GM04503 (cell line): ENCODE measurements around the gene ACSM2A.
"Not testable (repeated sequence)": the region's sequence is repeated elsewhere in the genome, so short reads cannot be mapped to it uniquely, and the experiment has no call there.

Experiments used
- DNase-seq: peaks from one replicate; pipeline ENCODE4 v3.0.0-alpha.2; 2012; ENCODE audit warnings: low read depth

Gene ACSM2A

DNA sequence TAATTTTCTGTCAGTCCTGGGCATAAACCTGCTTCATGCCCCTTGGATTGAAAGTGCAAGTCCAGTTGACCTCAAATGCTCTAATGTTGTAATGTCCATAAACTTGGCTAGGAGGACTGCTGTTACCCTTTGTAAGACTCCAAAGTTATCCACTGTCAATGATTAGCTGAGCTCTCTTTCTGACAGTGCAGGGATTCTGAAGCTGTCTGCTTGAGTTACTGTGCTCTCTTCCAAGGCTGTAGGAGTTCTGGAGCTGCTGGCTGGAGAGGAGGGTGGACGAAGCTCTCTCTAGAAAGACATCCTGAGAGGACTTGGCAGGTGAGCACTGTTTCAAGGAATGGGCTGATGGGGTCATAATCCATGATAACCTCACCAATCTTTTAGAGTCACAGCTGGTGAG is at the start of gene ACSM2A:
ACSM2A (plus strand) TSS at position 158 of the 400 bp plus-strand sequence. CDS start 8,594 bp downstream, outside the sequence.
- not testable (repeated sequence) for DNase-seq

- DNase-seq: no peak
Observed at GRCh38 chr16:20402651-20403050, 48.7 kb upstream of the ACSM2A start.

GRCh38 chr16:20404637-20405036 is 46.7 kb upstream of the ACSM2A start, which contains the start of gene PDILT:
Gene PDILT (minus strand): TSS chr16:20404737. CDS start chr16:20399300, 5,437 bp downstream.
- DNase-seq: no peak

DNA sequence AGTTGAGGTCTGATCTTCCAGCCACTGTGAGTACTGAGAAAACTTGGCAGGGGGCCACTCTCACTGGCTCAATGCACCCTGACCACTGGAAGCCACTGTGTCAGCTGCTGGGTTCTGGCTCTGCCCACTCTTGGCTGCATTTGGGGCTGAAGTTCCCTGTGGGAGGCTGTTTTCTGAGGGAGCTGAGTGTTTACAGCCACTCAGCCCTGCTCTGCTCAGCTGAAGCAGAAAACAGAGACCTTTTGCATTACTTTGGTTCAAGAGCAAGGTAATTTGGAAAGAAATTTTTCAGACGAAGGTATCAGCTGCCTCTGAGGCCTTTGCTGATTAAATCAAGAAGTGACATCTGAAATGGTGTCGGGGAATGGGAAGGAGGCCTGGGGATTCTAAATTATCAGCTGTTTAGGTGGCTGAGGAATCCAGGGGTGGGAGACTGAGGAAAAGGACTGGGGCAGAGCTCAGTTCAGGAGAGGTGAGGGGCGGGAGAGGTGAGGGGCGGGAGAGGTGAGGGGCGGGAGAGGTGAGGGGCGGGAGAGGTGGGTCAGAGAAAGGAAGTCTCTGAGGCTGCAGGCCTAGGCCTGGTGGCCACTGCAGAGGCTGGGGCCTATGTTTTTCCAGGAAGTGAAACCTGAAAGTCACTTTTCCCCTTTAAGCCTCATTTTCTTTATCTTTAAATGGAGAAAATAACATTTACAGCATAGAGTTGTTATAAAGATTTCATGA is 41.8 kb upstream of the ACSM2A start, which contains the start of gene ACSM5:
ACSM5 (plus strand) TSS at position 137 of the 723 bp plus-strand sequence. CDS start 1,951 bp downstream, outside the sequence.
- DNase-seq: no peak

- no peak for DNase-seq
Observed at GRCh38 chr16:20410121-20410723, 41.1 kb upstream of the ACSM2A start.

DNA sequence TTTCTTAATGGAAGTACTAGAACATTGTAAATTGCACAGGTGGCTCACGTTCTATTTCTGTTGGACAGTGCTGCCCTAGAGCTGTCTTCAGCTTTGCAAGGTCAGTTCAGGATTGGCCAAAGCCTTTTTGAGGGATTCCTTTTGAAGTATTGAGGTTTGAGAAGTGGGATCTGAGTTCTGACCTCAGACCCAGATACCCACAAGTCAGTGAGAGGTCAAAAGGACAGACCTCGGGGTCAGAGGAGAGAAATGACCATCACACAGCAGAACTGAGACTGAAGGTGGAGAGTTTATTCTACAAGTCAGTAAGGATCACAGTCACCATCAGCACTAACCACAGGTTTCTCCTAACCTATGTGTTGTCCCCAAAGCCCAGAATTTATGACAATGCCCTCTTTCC is 40.3 kb upstream of the ACSM2A start:
- DNase-seq: no peak

- DNase-seq: no peak
Observed at GRCh38 chr16:20415541-20415940, 35.8 kb upstream of the ACSM2A start.

- DNase-seq: not testable (repeated sequence)
Observed at GRCh38 chr16:20419093-20419492, 32.2 kb upstream of the ACSM2A start.

DNA sequence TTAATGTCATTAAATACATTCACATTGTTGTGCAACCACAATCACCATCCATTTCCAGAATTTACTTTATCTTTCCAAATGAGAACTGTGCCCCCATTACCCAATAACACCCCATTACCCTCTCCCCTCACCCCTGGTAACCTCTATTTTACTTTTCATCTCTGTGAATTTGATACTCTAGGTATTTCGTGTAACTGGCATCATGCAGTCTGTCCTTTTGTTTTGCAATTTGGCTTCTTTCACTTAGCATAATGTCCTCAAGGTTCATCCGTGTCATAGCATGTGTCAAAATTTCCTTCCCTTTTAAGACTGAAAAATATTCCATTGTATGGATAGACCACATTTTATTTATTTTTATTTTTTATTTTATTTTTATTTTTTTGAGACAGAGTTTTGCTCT is 29.6 kb upstream of the ACSM2A start:
- DNase-seq: not testable (repeated sequence)

DNA sequence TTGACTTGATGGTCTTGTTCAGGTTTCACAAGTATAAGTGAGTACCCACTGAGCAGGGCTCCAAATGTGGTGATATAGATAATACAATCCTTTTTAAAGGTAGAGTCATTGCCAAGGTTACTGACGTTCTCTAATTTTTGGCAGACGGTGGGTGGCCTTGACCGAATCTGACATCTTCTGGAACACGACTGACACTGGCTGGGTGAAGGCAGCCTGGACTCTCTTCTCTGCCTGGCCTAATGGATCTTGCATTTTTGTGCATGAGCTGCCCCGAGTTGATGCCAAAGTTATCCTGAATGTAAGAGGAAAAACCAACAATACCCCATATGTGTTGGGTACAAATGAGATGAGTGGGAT is 27.6 kb upstream of the ACSM2A start:
- DNase-seq: not testable (repeated sequence)

DNA sequence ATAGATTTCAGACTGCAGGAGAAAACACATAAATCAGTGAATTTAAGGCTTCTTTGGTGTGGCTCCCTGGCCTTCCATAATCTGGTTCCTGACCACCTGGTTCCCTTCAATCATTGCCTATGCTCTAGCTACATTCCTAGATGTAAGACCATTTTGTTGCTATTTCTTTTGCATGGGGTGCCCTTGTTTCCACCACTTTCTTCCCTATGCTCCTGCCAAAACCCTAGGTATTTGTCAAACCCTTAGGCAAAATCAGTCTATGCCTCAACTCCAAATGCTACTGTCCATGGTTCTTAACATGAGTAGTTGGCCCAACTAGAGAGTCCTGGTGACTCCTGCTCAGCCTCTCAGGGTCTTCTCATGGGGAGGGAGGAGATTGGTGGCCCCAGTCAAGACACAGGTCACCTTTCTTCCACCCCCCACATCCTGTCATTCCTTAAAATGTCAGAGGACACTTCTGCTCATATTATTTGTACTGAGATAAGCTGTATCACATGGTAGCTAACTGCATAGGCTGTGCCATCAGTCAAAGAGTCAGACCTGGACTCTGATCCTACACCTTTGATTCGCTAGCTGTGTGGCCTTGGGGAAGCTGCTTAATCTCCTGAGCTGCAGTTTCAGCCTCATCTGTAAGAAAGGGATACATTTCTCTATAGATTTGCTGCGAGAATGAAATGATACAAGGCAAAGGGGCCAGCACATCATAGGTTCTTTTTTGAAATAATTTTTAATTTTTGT is 27.0 kb upstream of the ACSM2A start:
- DNase-seq: no peak

GRCh38 chr16:20427401-20427797 is 23.9 kb upstream of the ACSM2A start:
- DNase-seq: not testable (repeated sequence)

DNA sequence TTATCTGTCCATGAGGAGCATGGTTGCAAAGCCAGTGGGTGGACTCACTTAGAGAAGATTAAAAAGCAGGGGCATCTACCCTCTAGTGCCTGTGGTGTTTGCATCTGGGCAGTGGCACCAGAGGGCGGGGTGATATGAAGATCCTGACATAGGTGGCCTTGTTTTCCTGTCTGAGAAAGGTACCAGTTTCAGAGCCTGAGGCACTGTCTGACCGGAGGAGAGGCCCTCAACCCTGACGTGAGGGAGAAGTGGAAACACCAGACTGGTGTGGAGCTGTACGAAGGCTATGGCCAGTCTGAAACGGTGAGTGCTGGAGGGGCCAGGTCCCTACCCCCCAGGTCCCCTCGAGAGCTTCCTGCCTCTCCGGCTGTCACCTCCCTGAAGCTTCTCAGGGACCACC is 21.8 kb upstream of the ACSM2A start:
- DNase-seq: not testable (repeated sequence)

DNA sequence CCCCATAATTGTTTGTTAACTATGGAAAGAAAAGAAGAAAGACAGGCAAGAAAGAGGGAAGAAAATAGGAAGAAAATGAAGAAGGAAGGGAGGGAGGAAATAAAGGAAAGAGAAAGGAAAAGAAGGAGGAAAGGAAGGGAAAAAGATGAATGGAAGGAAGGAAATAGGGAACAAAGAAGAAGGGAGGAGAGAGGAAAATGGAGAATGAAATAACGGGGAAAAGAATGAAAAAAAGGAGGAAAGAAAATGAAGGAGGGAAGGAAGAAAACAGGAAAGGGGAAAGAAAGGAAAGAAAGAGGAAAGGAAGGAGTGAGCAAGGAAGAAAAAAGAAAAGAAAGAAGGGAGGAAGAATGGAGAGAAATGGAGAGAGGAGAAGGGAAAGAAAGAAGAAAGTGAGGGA is 20.8 kb upstream of the ACSM2A start:
- not testable (repeated sequence) for DNase-seq

- no peak for DNase-seq
Observed at GRCh38 chr16:20430948-20431347, 20.4 kb upstream of the ACSM2A start.

DNA sequence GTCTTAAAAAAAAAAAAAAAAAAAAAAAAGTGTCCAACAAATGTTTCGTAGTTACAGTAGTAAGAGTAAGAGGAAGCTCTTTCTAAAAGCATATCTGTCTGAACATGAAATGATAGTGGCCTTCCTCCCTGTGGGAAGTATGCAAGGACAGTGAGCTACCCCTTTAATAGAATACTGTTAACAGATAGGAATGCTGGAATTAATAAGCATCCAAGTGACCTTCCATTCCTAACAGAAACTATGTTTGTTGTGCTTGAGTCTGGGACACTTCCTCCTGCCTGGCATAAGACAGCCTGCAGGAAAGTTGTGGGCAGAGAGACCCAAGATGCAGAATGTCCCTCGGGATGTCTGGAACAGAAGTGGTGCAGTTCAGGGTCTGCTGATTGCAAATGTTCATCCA is 12.4 kb upstream of the ACSM2A start:
- not testable (repeated sequence) for DNase-seq

DNA sequence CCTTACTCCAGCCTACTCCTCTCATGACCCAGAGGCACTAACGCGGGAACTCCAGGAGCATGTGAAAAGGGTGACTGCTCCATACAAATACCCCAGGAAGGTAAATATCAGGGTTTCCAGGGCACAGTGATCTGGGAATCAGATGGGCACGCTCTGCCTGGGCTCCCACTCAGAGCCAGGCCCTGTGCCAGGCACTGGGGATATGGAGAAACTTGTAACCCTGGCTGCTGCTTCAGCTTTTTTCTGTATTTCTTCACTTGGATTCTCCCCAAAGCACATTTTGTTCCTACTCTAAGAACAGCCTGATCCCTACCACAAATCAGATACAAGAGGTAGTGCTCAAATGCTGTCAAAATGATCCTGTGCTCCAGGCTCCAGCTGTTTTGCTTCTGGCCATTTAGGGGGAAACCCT is 11.5 kb upstream of the ACSM2A start:
- not testable (repeated sequence) for DNase-seq

GRCh38 chr16:20440731-20441130 is 10.6 kb upstream of the ACSM2A start:
- not testable (repeated sequence) for DNase-seq

DNA sequence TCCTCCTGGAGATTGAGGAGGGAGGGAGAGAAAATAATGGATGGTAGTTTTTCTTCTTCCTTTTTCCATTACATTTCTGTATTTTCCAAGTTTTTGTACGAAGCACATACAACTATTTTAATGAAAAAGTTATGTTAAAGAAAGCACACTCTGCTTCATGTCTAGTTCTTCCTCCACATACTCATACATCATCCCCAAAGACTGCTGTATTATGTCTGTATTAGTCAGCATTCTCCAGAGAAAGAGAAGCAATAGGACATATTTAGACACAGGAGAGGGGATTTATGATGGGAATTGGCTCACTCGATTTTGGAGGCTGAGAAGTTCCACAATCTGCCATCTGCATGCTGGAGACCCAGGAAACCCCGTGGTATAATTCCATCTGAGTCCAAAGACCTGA is 10.1 kb upstream of the ACSM2A start:
- no peak for DNase-seq

GRCh38 chr16:20441859-20442258 is 9.5 kb upstream of the ACSM2A start:
- DNase-seq: not testable (repeated sequence)

DNA sequence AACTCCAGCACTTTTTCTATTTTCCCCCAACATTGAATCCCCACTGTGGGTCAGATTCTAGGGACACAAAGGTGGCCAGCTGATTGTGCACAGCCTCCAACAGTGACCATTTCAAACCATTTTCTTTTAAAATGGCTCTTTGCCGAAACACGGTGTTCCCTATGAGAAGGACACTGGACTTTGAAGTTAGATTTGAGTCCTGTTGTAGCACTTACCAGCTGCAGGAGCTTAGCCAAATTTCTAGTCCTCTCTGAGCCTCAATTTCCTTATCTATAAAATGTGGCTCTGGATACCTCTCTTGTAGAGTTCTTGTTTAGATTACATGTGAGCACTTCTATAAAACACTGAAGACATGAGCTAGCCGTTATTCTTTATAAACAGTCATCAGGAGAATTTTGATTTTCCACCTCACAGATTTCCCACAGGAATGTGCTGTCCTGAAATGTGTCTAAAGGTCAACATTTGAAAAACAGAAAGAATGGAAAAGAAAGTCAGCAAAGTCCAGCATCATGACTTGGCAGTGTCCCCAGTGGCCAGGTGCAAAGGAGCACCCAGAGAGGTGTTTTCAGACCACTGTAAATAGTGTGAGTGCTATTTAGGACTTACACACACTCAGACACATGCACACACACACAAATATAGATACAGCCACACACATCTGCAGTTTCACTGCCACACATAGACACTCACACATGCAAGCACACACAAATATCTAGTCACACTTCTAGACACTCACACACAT is 4.5 kb upstream of the ACSM2A start:
- not testable (repeated sequence) for DNase-seq

DNA sequence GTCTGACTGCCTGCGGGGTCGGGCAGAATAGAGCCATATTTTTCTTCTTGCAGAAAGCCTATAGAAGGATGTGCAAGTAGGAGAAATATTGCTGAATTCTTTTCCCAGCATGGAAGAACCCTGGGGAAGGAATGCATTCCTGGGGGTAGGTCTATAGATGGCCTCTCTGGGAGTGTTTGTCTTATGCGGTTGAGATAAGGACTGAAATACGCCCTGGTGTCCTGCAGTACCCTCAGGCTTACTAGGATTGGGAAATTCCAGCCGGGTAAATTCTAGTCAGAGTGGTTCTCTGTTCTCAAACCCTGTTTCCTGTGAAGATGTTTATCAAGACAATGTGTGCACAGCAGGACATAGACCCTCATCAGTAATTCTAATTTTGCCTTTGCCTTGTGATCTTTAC is 2.3 kb downstream of the ACSM2A start:
- DNase-seq: not testable (repeated sequence)
